HCT116 (cell line): ENCODE data around the gene RUBCN.

Experiments used
- CTCF ChIP-seq, 3 experiments: fragments of 200-600 bp in 1 of 3; sonication (generic) in 1 of 3; IDR thresholded peaks in 2 of 3; conservative IDR thresholded peaks in 1 of 3; 2 replicates each; pipeline ENCODE4 v1.5.1; 2012 to 2017; ENCODE audit warnings: low read depth in 2 of 3, low read length in 2 of 3, antibody characterized with exemption in 1 of 3, borderline replicate concordance in 1 of 3, control low read depth in 1 of 3, mild to moderate bottlenecking in 1 of 3, mixed read lengths in 1 of 3, mixed run types in 1 of 3, moderate library complexity in 1 of 3; ENCODE audit not compliant: insufficient read depth in 1 of 3
- MAX ChIP-seq: IDR thresholded peaks from 2 replicates; pipeline ENCODE4 v1.6.1; 2012
- POLR2A ChIP-seq: IDR thresholded peaks from 2 replicates; pipeline ENCODE4 v1.7.0; 2011; ENCODE audit warnings: borderline replicate concordance; ENCODE audit not compliant: insufficient read depth, insufficient read length; ENCODE audit errors: extremely low read depth
- POLR2AphosphoS5 ChIP-seq: IDR thresholded peaks from 2 replicates; pipeline ENCODE4 v1.6.1; 2011; ENCODE audit warnings: mild to moderate bottlenecking, low read depth, low read length, moderate library complexity
- RAD21 ChIP-seq: IDR thresholded peaks from 2 replicates; pipeline ENCODE4 v1.6.1; 2012; ENCODE audit warnings: low read depth, mild to moderate bottlenecking
- SP1 ChIP-seq: IDR thresholded peaks from 2 replicates; pipeline ENCODE4 v1.6.1; 2012; ENCODE audit warnings: low read depth
- SRF ChIP-seq: IDR thresholded peaks from 2 replicates; pipeline ENCODE4 v1.6.1; 2012; ENCODE audit warnings: low read depth
- YY1 ChIP-seq: IDR thresholded peaks from 2 replicates; pipeline ENCODE4 v1.6.1; 2011; ENCODE audit warnings: low read length, low read depth, moderate library complexity, mild to moderate bottlenecking; ENCODE audit not compliant: insufficient replicate concordance; ENCODE audit errors: extremely low read depth

- TF ChIP-seq SRF (no peak), SP1 (no peak), CTCF (IDR thresholded peaks at IDR 0.05 in 2 of 3, conservative IDR thresholded peaks at IDR 0.05 in 1 of 3; ENCODE audit: borderline replicate concordance in 1 of 3, insufficient read depth in 1 of 3, low read depth in 2 of 3, low read length in 2 of 3) (no peak), MAX (no peak), YY1 (no peak), POLR2A (no peak), POLR2AphosphoS5 (no peak), RAD21 (no peak)
Observed at GRCh38 chr3:197697355-197697754, 39.3 kb downstream of the RUBCN start.
